H9 (cell line): ENCODE data around the gene CAMK2N1. TPM values are rescaled to one million over a fixed set of nuclear protein-coding genes. Genes with fewer than 3 reads are reported as not detected.

Source experiments
- DNase-seq: peaks from one replicate; pipeline ENCODE4 v3.0.0-alpha.2; 2017
- H2AFZ ChIP-seq: one replicate; pipeline ENCODE4 v1.6.1; 2013; ENCODE audit warnings: mild to moderate bottlenecking, low read length, control low read depth, moderate library complexity
- H2AK5ac ChIP-seq: 2 replicates; pipeline ENCODE4 v1.6.1; 2013; ENCODE audit warnings: low read length, control low read depth, mixed read lengths; ENCODE audit not compliant: insufficient read length
- H2BK120ac ChIP-seq: one replicate; pipeline ENCODE4 v1.6.1; 2013; ENCODE audit warnings: low read depth, mild to moderate bottlenecking, low read length, control low read depth, inconsistent platforms; ENCODE audit not compliant: poor library complexity, severe bottlenecking
- H2BK12ac ChIP-seq: 2 replicates; pipeline ENCODE4 v1.6.1; 2013; ENCODE audit warnings: low read length, control low read depth, mixed read lengths, low read depth; ENCODE audit not compliant: insufficient read length
- H2BK15ac ChIP-seq: 2 replicates; pipeline ENCODE4 v1.6.1; 2013; ENCODE audit warnings: low read depth, low read length, control low read depth
- H2BK20ac ChIP-seq: one replicate; pipeline ENCODE4 v1.6.1; 2013; ENCODE audit warnings: low read depth, mild to moderate bottlenecking, low read length, control low read depth, inconsistent platforms; ENCODE audit not compliant: poor library complexity, severe bottlenecking
- H2BK5ac ChIP-seq: 2 replicates; pipeline ENCODE4 v1.6.1; 2013; ENCODE audit warnings: low read length, control low read depth, mixed read lengths; ENCODE audit not compliant: insufficient read length
- H3K14ac ChIP-seq: 2 replicates; pipeline ENCODE4 v1.6.1; 2013; ENCODE audit warnings: low read length, control low read depth; ENCODE audit not compliant: insufficient read depth
- H3K18ac ChIP-seq: 2 replicates; pipeline ENCODE4 v1.6.1; 2013; ENCODE audit warnings: low read depth, mild to moderate bottlenecking, mixed read lengths, low read length, control low read depth; ENCODE audit not compliant: insufficient read length
- H3K23ac ChIP-seq: 2 replicates; pipeline ENCODE4 v1.6.1; 2013; ENCODE audit warnings: low read length, control low read depth, mixed read lengths, low read depth; ENCODE audit not compliant: insufficient read length
- H3K23me2 ChIP-seq: 2 replicates; pipeline ENCODE4 v1.6.1; 2013; ENCODE audit warnings: low read depth, mild to moderate bottlenecking, mixed read lengths, low read length, control low read depth; ENCODE audit not compliant: insufficient read length, poor library complexity, severe bottlenecking
- H3K27ac ChIP-seq: 2 replicates; pipeline ENCODE4 v1.5.1; 2013; ENCODE audit warnings: low read length, control low read depth, mixed read lengths, low read depth; ENCODE audit not compliant: insufficient read length
- H3K27me3 ChIP-seq: 2 replicates; pipeline ENCODE4 v1.6.1; 2013; ENCODE audit warnings: low read length, control low read depth, inconsistent platforms; ENCODE audit not compliant: insufficient read depth
- H3K4ac ChIP-seq: 2 replicates; pipeline ENCODE4 v1.6.1; 2013; ENCODE audit warnings: low read depth, mild to moderate bottlenecking, control low read depth, inconsistent platforms, low read length, moderate library complexity
- H3K4me1 ChIP-seq: 2 replicates; pipeline ENCODE4 v1.6.1; 2013; ENCODE audit warnings: low read length, control low read depth, inconsistent platforms; ENCODE audit not compliant: insufficient read depth
- H3K4me2 ChIP-seq: 2 replicates; pipeline ENCODE4 v1.6.1; 2013; ENCODE audit warnings: low read length, control low read depth, mixed read lengths; ENCODE audit not compliant: insufficient read length, insufficient read depth
- H3K56ac ChIP-seq: 2 replicates; pipeline ENCODE4 v1.6.1; 2013; ENCODE audit warnings: low read depth, mild to moderate bottlenecking, mixed read lengths, low read length, control low read depth; ENCODE audit not compliant: insufficient read length
- H3K79me1 ChIP-seq: 2 replicates; pipeline ENCODE4 v1.6.1; 2013; ENCODE audit warnings: low read depth, mild to moderate bottlenecking, moderate library complexity, low read length, control low read depth, inconsistent platforms; ENCODE audit not compliant: insufficient read depth, poor library complexity, severe bottlenecking
- H3K79me2 ChIP-seq: 2 replicates; pipeline ENCODE4 v1.6.1; 2013; ENCODE audit warnings: low read length, control low read depth, inconsistent platforms; ENCODE audit not compliant: insufficient read depth
- H3K9ac ChIP-seq: 2 replicates; pipeline ENCODE4 v1.6.1; 2013; ENCODE audit warnings: low read length, control low read depth, mixed read lengths; ENCODE audit not compliant: insufficient read length; ENCODE audit errors: extremely low read depth
- H3K9me3 ChIP-seq: one replicate; pipeline ENCODE4 v1.6.1; 2013; ENCODE audit warnings: low read depth, low read length, inconsistent platforms; ENCODE audit not compliant: control insufficient read depth
- H3T11ph ChIP-seq: one replicate; pipeline ENCODE4 v1.6.1; 2013; ENCODE audit warnings: mild to moderate bottlenecking, low read length, control low read depth, inconsistent platforms
- H4K20me1 ChIP-seq: one replicate; pipeline ENCODE4 v1.6.1; 2013; ENCODE audit not compliant: control insufficient read depth, insufficient read length, insufficient read depth
- H4K5ac ChIP-seq: 2 replicates; pipeline ENCODE4 v1.6.1; 2013; ENCODE audit warnings: low read depth, mild to moderate bottlenecking, mixed read lengths, low read length, control low read depth; ENCODE audit not compliant: insufficient read length
- H4K8ac ChIP-seq: replicated peaks from 2 replicates; pipeline ENCODE4 v1.6.1; 2013; ENCODE audit warnings: low read length, control low read depth, mixed read lengths, low read depth; ENCODE audit not compliant: insufficient read length
- H4K91ac ChIP-seq: 2 replicates; pipeline ENCODE4 v1.6.1; 2013; ENCODE audit warnings: low read depth, mild to moderate bottlenecking, moderate library complexity, mixed read lengths, low read length, control low read depth; ENCODE audit not compliant: insufficient read length
- H3K27ac Mint-ChIP-seq, 3 experiments: 2 replicates in 2 of 3; 3 replicates in 1 of 3; pipeline ENCODE4 v1.8.0; 2020 to 2021; ENCODE audit warnings: mixed read lengths in 3 of 3, mild to moderate bottlenecking in 1 of 3, moderate library complexity in 1 of 3
- H3K27me3 Mint-ChIP-seq: 2 replicates; pipeline ENCODE4 v1.8.0; 2021; ENCODE audit warnings: low read depth, mild to moderate bottlenecking, moderate library complexity, mixed read lengths
- H3K36me3 Mint-ChIP-seq, 3 experiments: 2 replicates in 2 of 3; 3 replicates in 1 of 3; pipeline ENCODE4 v1.8.0; 2020 to 2021; ENCODE audit warnings: low read depth in 3 of 3, mixed read lengths in 3 of 3; ENCODE audit not compliant: insufficient read depth in 1 of 3
- H3K4me1 Mint-ChIP-seq, 2 experiments: 2 replicates each; pipeline ENCODE4 v1.8.0; 2020; ENCODE audit warnings: mixed read lengths in 2 of 2
- H3K4me3 Mint-ChIP-seq, 2 experiments: 2 replicates in 1 of 2; 3 replicates in 1 of 2; pipeline ENCODE4 v1.8.0; 2020 to 2021; ENCODE audit warnings: mild to moderate bottlenecking in 2 of 2, mixed read lengths in 2 of 2, moderate library complexity in 1 of 2
- H3K9me3 Mint-ChIP-seq, 2 experiments: 2 replicates in 1 of 2; 3 replicates in 1 of 2; pipeline ENCODE4 v1.8.0; 2020; ENCODE audit warnings: mild to moderate bottlenecking in 2 of 2, mixed read lengths in 2 of 2, moderate library complexity in 1 of 2
- WGBS: extraction: QIAGEN DNeasy Blood & Tissue Kit; methylation state at CpG from one replicate; pipeline ENCODE4 v1.1.7; 2013; ENCODE audit warnings: missing lambda C conversion rate, low lambda C conversion rate, mixed read lengths; ENCODE audit not compliant: insufficient read length; ENCODE audit errors: extremely low coverage; 5-methylcytosine and 5-hydroxymethylcytosine counted together
- total RNA-seq: library from RNA; stranded (reverse); gene quantifications from 2 replicates; pipeline ENCODE4 v1.2.1, GENCODE V29; 2021
- TF ChIP-seq, protein P1 (sequence below): fragments of 200-600 bp; sonication (generic); conservative IDR thresholded peaks from 3 replicates; pipeline ENCODE4 v1.8.0; 2021; ENCODE audit warnings: antibody characterized with exemption, mild to moderate bottlenecking

Gene CAMK2N1
- total RNA-seq, 1 experiment from 2014 or later = 1.2 TPM

DNA sequence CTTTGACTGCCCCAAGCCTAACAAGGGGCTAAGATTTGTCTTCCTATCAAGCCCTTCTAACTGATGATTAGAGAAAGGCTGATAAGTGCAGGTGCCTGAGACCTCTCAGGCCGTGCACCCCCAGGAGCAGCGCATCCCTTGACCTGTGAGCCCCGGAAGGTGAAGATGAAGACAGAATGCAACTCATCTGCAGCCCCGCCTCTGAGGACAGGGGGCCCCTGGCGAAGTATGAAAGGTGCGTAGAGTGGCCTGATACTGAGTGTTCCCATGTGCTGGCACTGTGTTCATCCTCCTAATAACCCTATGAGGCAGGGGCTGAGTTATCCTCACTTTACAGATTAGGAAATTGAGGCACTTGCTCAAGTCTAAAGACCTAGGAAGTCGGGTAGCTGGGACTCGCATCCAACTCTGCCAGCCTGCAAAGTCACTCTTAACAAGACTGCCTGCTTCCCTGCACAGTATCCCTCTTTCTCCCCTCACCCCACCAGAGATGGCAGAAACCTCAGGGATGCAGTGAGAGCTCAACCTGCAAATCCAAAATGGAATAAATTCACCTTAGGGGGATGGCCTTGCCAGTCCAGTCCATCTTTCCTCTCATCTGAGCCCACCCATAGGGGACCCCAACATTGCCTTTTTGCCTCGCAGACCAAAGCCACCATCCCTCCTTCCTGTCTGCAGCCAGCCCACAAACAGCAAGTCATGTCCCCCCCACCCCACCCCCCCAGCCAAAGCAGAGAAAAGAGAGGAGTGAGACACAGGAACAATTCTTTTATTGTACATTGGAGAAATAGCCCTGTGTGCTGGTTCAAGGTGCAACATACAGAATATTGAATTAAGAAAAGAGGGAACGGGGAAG lies 4.1 kb downstream of the CAMK2N1 start:
- H2BK20ac ChIP-seq = no peak overlapping the region
- peaks cover 23% of the 10 kb centered on the region for H3K23me2 ChIP-seq
- no peaks in the 10 kb centered on the region for H3K9me3 Mint-ChIP-seq
- no peak overlapping the region for H2BK5ac ChIP-seq
- H3K4me1 Mint-ChIP-seq = peaks cover 14 to 41% of the 10 kb centered on the region in 2 experiments
- no peak overlapping the region for H3K27ac Mint-ChIP-seq
- no peak overlapping the region for H2BK120ac ChIP-seq
- H3K14ac ChIP-seq = no peak overlapping the region
- no peaks in the 10 kb centered on the region for H3K9me3 ChIP-seq
- TF ChIP-seq, protein P1, sequence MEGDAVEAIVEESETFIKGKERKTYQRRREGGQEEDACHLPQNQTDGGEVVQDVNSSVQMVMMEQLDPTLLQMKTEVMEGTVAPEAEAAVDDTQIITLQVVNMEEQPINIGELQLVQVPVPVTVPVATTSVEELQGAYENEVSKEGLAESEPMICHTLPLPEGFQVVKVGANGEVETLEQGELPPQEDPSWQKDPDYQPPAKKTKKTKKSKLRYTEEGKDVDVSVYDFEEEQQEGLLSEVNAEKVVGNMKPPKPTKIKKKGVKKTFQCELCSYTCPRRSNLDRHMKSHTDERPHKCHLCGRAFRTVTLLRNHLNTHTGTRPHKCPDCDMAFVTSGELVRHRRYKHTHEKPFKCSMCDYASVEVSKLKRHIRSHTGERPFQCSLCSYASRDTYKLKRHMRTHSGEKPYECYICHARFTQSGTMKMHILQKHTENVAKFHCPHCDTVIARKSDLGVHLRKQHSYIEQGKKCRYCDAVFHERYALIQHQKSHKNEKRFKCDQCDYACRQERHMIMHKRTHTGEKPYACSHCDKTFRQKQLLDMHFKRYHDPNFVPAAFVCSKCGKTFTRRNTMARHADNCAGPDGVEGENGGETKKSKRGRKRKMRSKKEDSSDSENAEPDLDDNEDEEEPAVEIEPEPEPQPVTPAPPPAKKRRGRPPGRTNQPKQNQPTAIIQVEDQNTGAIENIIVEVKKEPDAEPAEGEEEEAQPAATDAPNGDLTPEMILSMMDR = no peak
- H4K5ac ChIP-seq = no peak overlapping the region
- H3K23ac ChIP-seq = no peak overlapping the region
- H4K20me1 ChIP-seq = no peaks in the 10 kb centered on the region
- H3K56ac ChIP-seq = no peak overlapping the region
- peaks cover 6% of the 10 kb centered on the region; the same call in 1 of the 2 replicates for H3K4me1 ChIP-seq
- H2AK5ac ChIP-seq = no peak overlapping the region
- H3T11ph ChIP-seq = no peak overlapping the region
- no peak overlapping the region for H3K4ac ChIP-seq
- peaks cover 93% of the 10 kb centered on the region for H3K27me3 Mint-ChIP-seq
- no peak overlapping the region for H3K4me2 ChIP-seq
- no peak overlapping the region for H3K27ac ChIP-seq
- H2AFZ ChIP-seq = no peak overlapping the region
- DNase-seq = no peak
- WGBS = no CpG with 5 or more reads among the region's 10 CpGs
- no peak overlapping the region for H3K4me3 Mint-ChIP-seq
- H3K27me3 ChIP-seq = peaks cover 18% of the 10 kb centered on the region; the same call in 1 of the 2 replicates
- H3K79me1 ChIP-seq = no peaks in the 10 kb centered on the region
- no peak overlapping the region for H4K8ac ChIP-seq
- no peak overlapping the region for H4K91ac ChIP-seq
- H3K18ac ChIP-seq = no peak overlapping the region
- H3K36me3 Mint-ChIP-seq = no peaks in the 10 kb centered on the region
- H2BK12ac ChIP-seq = no peak overlapping the region
- H2BK15ac ChIP-seq = no peak overlapping the region
- no peak overlapping the region for H3K9ac ChIP-seq
- H3K79me2 ChIP-seq = no peaks in the 10 kb centered on the region
